ENCODE measurements around the gene HDGF.

DNA sequence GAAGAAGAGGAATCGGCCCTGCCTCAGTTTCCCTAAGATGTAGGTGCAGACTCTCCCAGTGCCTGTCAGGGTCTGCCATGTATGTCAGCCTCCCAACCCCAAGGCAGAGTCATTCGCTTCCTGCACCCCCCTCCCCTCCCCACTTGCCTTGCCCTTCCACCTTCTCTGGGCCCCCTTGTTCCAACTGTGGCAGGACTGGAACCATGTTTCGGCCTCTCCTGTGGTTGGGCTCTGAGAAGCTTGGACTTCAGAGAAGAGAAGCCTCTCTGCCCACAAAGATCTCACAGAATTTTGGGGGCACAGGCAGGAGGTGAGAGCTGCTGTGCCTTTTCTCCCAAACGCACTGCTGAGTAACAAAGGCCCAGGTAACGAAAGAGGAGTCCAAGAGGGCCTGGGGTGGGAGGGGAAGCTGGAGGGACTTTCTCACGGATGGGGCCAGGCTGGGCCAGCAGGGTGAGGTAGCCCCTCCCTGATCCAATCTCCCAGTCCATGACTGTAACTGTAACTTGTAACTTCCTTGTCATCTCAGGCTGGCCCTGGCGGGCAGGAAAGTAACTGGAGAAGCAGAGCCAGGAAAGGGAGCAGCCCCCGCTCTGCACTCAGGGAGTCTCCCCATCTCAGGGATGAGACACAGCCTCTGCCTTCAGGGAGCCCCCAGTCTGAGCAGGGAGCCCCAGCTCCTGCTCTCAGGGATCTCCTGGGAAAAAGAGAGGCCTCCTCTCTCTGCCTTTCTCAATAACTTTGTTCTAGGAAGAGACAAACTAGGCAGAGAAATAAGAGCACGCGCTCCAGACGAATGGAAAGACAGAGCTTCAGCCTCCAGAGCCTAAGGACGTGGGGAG is 57.4 kb downstream of the HDGF start:
- TF ChIP-seq, protein P1, sequence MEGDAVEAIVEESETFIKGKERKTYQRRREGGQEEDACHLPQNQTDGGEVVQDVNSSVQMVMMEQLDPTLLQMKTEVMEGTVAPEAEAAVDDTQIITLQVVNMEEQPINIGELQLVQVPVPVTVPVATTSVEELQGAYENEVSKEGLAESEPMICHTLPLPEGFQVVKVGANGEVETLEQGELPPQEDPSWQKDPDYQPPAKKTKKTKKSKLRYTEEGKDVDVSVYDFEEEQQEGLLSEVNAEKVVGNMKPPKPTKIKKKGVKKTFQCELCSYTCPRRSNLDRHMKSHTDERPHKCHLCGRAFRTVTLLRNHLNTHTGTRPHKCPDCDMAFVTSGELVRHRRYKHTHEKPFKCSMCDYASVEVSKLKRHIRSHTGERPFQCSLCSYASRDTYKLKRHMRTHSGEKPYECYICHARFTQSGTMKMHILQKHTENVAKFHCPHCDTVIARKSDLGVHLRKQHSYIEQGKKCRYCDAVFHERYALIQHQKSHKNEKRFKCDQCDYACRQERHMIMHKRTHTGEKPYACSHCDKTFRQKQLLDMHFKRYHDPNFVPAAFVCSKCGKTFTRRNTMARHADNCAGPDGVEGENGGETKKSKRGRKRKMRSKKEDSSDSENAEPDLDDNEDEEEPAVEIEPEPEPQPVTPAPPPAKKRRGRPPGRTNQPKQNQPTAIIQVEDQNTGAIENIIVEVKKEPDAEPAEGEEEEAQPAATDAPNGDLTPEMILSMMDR (IDR thresholded peaks at IDR 0.05; ENCODE audit: low read length): no peak
- TF ChIP-seq EZH2 (IDR thresholded peaks at IDR 0.05; ENCODE audit: borderline replicate concordance, low read length): no peak
